ENCODE measurements around the gene PMAIP1.
"Not testable (repeated sequence)": the region's sequence is repeated elsewhere in the genome, so short reads cannot be mapped to it uniquely, and the experiment has no call there.

The PMAIP1 gene

GRCh38 chr18:59899298-59900221, at the start of gene PMAIP1:
PMAIP1 (plus strand) TSS chr18:59899996; CDS start chr18:59900178, 182 bp downstream.
- DNase-seq: peak; percentile 97

DNA sequence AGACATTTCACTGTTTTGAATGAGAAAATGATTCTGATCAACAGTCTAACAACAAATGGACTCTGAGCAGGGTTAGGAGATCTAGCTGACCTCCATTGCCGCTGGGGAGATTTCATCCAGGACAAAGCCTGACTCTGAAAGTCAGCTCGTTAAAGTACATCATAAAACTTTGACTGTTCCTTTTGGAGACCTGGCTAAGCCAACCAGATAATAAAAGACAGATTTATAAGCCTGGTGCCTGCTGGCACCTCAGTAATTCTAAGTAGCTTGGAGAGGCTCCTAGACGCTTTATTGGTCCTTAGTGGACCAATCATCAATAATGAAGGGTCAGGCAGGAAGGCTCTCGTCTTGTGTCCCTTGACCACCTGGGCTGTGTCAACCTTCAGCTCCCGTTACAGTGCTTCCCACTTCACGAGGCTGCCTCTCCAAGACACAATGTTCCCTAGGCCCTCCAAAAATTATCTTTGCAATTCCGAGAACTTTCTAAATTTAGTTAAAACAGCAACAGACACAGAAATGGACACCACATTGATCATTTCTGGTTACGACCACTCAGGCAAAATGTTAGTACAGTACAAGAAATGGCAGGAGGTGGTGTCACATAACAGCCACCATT, 47.9 kb upstream of the PMAIP1 start:
- DNase-seq: no peak

GRCh38 chr18:59852548-59852947, 47.2 kb upstream of the PMAIP1 start:
- no peak for DNase-seq

DNA sequence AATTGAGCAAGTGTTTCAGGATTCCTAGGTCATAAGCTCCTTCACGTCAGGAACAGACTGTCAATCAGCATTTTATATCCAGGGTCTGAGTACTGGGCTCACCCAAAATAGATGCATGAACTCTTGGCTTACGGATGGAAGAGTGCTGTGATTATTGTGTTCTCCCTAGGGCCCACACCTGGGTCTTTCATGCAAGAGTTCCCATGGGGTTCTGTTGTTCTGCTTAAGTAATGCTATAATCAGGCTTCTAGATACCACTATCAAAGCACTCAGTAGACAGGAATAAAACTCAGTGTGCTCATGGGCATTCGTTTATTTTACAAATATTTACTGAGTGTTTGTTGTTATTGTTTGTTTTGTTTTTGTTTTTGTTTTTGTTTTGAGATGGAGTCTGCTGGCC, 46.4 kb upstream of the PMAIP1 start:
- DNase-seq: no peak

- DNase-seq: not testable (repeated sequence)
Observed at GRCh38 chr18:59853988-59854387, 45.8 kb upstream of the PMAIP1 start.

- DNase-seq: no peak
Observed at GRCh38 chr18:59861009-59861408, 38.8 kb upstream of the PMAIP1 start.

- no peak for DNase-seq
Observed at GRCh38 chr18:59861963-59862819, 37.6 kb upstream of the PMAIP1 start.

- DNase-seq: no peak
Observed at GRCh38 chr18:59865241-59865986, 34.4 kb upstream of the PMAIP1 start.

DNA sequence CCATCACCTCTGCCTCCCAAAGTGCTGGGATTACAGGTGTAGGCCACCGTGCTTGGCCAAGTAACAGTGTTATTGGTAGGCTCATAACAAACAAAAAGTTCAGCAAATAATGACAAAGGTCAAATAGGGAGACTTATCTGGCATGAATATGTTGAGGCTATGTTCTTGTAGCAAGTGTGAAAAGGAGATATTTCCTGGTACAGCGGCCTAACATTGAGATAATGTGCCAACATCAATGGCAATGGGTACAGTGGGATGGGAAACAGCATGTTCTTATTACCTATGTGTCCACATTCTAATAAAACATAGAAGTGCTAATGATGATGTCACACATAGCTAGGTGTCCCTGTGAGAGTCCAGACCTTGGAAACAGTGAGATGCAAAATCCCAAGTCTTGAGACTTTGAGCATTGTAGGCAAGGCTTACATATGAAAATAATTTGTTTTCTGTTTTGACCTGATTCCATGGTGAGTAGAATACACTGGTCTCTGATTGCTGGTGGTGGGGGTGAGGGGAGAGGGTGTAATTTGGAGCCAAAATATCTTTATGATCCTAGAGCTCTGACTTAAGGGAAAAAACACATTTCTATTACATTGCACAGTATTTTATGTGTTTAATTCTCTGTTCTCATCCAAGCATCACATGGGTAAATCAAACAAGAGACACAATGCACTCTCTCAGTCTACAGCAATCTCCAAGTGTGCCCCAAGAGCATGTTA, 33.1 kb upstream of the PMAIP1 start:
- no peak for DNase-seq

GRCh38 chr18:59867337-59868104, 32.3 kb upstream of the PMAIP1 start:
- no peak for DNase-seq

- no peak for DNase-seq
Observed at GRCh38 chr18:59870623-59871130, 29.1 kb upstream of the PMAIP1 start.

DNA sequence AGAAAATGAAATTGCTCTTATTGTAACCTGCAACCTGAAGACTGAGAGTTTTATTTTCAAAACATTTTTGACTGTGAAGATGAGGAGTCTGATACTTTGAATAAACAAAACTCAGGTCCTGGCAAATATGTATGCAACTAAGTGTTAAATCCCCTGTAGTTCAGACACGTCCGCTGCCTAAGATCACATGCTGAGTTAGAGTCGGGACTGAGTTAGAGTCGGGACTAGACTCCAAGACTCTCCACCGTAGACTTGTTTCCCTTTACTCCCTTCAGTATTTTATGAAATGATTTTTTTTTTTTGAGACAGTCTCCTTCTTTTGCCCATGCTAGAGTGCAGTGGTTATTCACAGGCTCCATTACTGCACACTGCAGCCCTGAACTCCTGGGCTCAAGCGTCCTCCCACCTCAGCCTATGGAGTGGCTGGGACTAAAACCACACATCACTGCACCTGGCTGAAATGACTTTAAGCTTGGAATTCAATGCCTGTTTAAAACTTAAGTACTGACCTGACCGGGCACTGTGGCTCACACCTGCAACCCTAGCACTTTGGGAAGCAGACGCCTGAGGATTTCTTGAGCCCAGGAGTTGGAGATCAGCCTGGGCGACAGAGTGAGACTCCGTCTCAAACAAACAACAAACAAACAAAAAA, 28.0 kb upstream of the PMAIP1 start:
- no peak for DNase-seq

GRCh38 chr18:59873641-59874040, 26.2 kb upstream of the PMAIP1 start:
- no peak for DNase-seq

DNA sequence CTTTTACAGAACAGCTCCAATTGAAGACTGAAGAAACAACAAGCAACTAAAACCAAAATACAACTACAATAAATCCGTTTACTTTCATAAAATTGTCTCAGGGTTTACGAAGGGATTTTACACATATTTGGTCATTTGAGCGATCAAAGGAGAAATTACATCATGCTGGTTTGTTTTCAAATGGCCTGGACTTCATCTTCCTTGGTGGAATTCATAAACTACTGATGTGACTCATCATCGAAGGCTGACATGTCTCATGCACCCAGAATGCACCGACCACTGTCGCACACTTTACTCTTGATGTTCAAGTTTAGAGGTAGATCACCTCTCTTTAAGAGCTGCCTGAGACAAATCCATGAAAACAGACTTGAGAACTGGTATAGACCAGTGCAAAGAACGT, 25.6 kb upstream of the PMAIP1 start:
- DNase-seq: no peak

DNA sequence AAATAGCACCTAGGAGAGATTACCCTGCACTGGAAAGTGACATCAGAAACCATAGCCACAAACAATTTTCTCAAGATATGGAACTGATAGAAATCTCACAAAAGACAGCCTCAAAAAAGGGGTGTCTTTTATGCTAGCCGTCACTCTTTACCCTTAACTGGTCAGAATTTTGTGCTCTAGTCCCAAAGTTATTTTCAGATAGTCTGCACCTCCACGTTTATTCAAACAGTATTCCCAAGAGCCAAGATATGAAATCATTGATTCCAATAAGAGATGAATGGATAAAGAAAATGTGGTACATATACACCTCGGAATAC, 23.5 kb upstream of the PMAIP1 start:
- no peak for DNase-seq

GRCh38 chr18:59877361-59877760, 22.4 kb upstream of the PMAIP1 start:
- no peak for DNase-seq

- no peak for DNase-seq
Observed at GRCh38 chr18:59878644-59879043, 21.2 kb upstream of the PMAIP1 start.

DNA sequence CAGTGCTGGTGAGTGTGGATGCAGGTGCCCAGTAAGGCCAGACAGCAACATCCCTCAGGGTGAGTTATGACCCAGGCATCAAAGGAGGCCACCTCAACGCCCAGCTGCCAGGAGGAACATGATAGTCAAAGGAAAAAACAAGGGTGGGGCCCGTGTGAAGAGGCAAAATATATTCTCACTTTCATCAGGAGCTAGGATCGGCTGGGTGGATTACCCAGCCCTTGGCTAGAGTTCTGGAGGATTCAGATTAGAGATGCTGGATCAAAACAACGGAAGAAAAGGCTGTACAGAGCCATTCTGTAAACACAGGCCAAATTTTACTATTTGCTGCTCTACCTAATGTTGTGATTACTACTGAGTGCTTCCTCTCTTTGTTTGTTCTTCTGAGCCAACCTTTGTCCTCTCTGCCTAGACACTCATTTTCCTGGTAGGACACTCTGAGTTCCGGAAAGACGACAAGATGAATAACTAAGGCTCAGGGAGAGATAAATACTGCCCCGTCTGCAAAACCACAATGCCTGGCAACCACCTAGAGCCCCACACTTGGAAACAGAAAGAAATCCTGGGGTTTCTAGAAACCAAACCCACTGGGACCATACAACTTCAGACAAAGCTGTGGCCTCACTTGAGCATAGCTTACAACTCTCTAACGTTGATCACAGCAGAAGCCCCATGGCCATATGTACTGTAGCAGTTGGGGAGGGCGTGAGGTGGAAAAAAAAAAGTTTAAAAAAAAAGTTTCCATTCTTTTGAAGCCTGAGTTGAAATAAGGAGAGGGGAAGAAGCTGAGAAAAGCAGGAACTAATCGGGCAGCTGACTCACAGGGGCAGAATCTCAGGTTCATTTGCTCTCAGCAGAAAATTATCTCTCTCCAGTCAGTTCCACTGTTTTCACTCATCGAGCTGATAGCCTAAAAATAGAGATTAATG, 17.8 kb upstream of the PMAIP1 start:
- peak; percentile 72 for DNase-seq

DNA sequence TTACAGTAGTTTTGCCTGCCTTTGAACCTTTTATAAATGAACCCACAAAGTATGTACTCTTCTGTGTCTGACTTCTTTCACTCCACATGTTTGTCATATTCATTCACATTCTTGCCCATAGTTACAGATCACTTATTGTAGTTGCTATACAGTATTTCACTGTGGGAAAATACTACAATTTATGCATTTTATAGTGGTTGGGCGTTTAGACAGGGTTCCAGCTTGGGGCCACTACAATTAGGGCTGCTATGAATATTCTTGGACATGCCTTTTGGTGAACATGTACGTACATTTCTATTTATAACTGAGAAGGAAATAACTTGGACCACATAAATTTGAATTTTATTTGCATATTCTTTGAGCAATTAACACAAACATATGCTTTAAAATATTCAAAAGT, 15.4 kb upstream of the PMAIP1 start:
- DNase-seq: no peak
